Esophagus muscularis mucosa (tissue), 4 donors: ENCODE results near the gene YIPF2.

ENCODE experiments used
- CTCF ChIP-seq, 3 experiments: fragments of 200-600 bp in 2 of 3; fragments of 450-650 bp in 1 of 3; sonication (generic) in 2 of 3; IDR thresholded peaks; one replicate each; pipeline ENCODE4 v1.5.1; 2017 to 2019; ENCODE audit warnings: antibody characterized with exemption in 3 of 3, mild to moderate bottlenecking in 2 of 3, moderate library complexity in 1 of 3
- EP300 ChIP-seq: sonication (generic); formaldehyde crosslinking; IDR thresholded peaks from one replicate; pipeline ENCODE4 v1.6.1; 2017; ENCODE audit warnings: antibody characterized with exemption
- POLR2A ChIP-seq: fragments of 450-650 bp; IDR thresholded peaks from one replicate; pipeline ENCODE4 v1.6.1; 2017; ENCODE audit warnings: antibody characterized with exemption, moderate library complexity, mild to moderate bottlenecking, low read depth
- POLR2AphosphoS5 ChIP-seq, 2 donors: sonication (generic); formaldehyde crosslinking; IDR thresholded peaks; one replicate each; pipeline ENCODE4 v1.6.1; 2017; ENCODE audit warnings: antibody characterized with exemption in 2 of 2

GRCh38 chr19:10911579-10912363 is 16.7 kb downstream of the YIPF2 start:
- TF ChIP-seq CTCF (IDR thresholded peaks at IDR 0.05) (no peak), POLR2A (no peak), POLR2AphosphoS5 (IDR thresholded peaks at IDR 0.05) (no peak), EP300 (no peak)
